DND-41 (cell line): ENCODE results near the gene WWC1.

ENCODE experiments used
- CTCF ChIP-seq: IDR thresholded peaks from 2 replicates; pipeline ENCODE4 v1.5.1; 2012; ENCODE audit warnings: borderline replicate concordance, low read length, moderate library complexity, mild to moderate bottlenecking; ENCODE audit not compliant: poor library complexity, severe bottlenecking; ENCODE audit errors: extremely low read depth
- EZH2 ChIP-seq: IDR thresholded peaks from 3 replicates; pipeline ENCODE4 v1.6.1; 2012; ENCODE audit warnings: borderline replicate concordance, low read depth, mild to moderate bottlenecking, moderate library complexity, low read length, inconsistent platforms; ENCODE audit not compliant: severe bottlenecking

- TF ChIP-seq CTCF (peak; percentile 97), EZH2 (no peak)
Observed at GRCh38 chr5:168486136-168486879, 194.9 kb downstream of the WWC1 start, which contains the start of gene RARS1.
